HG03025 (cell line): Measurements from ENCODE around the gene SPRR2B.
"Not testable (repeated sequence)": the region's sequence is repeated elsewhere in the genome, so short reads cannot be mapped to it uniquely, and the experiment has no call there.

Experiments
- ATAC-seq: cut with Tn5 transposase; IDR thresholded peaks from one replicate; pipeline ENCODE4 v1.9.1; 2021; ENCODE audit warnings: mild to moderate bottlenecking, moderate library complexity; ENCODE audit not compliant: unreplicated experiment, low FRiP score

SPRR2B gene

DNA sequence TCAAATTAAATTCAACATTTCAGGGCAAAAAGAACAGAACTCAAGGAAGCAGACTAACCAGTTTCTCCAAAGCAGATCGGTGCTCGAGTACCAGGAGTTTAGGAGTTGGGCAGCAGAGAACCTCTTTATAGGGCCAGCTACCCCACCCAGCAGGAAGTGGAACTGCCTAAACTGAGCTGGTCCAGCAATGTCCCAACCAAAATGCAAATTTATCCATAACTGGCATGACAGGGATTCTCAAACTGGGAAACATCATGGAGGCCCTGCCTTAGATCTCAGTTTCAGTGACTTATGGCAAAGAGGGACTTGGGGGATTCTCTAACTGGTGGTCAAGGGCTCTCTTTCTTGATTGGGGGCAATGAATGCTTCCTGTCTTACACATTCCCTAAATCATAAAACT lies at the start of gene SPRR2B:
Gene SPRR2B, minus strand, starts transcription at position 101 of the 400 bp plus-strand sequence. CDS start 772 bp downstream, outside the sequence.
- ATAC-seq: no peak

DNA sequence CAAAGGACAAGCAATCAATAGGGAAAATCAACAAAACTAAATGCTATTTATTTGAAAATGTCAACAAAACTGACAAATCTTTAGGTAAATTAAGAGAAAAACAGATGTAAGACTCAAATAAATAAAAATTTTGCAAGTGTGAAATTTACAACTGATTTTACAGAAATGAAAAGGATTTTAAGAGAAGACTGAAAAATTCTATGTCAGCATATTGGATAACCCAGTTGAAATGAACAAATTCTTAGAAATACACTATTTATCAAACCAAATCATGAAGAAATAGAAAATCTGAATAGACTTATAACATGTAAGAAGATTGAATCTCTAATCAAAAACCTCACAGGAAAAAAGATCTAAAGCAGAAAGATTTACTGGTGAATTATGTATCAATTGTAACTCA lies 49.5 kb upstream of the SPRR2B start:
- ATAC-seq: no peak

DNA sequence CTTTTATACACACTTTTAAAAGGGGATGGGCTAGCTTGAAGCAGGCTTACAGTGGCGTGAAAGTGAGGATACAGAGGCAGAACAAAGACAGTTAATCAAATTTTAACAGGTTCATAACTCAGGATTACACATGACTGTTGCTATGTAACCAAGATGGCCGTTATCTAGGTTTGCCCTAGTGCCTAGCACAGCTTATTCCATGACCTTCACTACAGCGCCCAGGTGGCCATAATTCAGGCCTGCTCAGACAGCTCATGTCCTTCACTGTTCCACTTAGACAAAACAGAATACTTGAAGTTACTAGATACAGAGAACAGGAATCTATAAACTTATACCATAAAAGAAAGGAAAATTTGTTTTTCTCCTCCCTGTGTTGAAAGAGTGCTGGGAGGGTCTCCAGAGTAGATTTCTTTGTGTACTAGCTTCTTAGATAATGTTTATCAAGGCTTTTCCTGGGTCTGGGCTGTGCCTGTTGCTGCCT lies 48.1 kb upstream of the SPRR2B start:
- ATAC-seq: no peak

DNA sequence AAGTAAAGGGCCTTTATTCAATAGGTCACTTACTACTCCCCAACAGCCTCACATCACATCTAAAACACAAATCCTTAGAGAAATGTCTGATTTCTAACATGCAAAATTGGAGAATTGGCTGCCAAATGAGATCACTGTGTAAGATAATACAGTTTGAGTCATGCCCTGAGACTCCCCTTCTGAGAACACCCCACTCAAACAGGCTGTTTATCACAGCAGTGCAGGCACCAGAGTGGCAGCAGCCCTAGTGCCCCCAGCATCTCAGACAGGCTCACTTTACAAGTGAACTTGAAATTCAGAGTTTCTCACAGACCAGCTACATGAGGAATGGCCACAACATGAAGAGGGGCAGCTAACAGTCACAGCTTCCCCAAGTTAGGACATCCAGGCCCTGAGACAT lies 43.9 kb upstream of the SPRR2B start:
- ATAC-seq: not testable (repeated sequence)

DNA sequence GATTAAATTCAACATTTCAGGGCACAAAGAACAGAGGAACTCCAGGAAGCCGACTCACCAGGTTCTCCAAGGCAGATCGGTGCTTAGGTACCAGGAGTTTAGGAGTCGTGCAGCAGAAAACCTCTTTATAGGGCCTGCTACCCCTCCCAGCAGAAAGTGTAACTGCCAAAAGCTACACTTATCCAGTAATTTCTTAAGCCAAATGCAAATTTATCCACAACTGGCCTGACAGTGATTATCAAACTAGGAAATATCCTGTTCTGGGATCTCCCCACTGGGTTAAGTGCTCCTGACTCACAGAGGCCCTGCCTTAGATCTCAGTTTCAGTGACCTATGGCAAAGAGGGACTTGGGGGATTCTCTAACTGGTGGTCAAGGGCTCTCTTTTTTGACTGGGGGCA lies 42.0 kb upstream of the SPRR2B start, which contains the start of gene SPRR2F:
Gene SPRR2F, minus strand, starts transcription at position 101 of the 400 bp plus-strand sequence. CDS start 783 bp downstream, outside the sequence.
- no peak for ATAC-seq

DNA sequence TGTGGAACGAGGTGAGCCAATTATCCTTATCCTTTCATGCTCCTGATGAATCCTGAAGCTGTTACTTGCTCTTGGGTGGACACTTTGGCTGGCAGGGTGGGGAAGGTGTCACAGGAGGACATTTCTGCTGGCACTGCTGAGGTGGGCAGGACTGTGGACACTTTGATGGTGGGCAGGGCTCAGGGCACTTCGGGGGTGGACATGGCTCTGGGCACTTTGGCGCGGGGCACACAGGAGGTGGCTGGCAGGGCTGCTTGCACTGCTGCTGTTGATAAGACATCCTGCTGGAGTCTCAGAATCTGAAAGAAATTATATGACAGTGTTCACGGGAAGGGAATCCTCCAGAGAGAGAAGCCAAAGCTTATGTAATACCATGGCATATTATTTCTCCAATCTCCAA lies 41.0 kb upstream of the SPRR2B start:
- ATAC-seq: not testable (repeated sequence)

DNA sequence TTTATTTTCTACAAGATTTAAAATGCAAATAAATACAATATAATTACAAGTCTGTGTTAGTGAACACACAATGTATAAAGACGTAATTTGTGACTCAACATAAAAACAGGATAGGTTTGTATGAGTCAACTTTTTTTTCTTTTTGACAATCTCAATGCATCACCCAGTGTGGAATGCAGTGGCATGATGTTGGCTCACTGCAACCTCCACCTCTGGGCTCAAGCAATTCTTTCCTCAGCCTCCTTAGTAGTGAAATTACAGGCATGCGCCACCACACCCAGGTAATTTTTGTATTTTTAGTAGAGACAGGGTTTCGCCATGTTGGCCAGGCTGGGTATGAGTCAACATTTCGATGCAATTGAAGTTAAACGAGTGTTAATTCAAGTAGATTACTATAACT lies 28.8 kb upstream of the SPRR2B start:
- ATAC-seq: no peak

DNA sequence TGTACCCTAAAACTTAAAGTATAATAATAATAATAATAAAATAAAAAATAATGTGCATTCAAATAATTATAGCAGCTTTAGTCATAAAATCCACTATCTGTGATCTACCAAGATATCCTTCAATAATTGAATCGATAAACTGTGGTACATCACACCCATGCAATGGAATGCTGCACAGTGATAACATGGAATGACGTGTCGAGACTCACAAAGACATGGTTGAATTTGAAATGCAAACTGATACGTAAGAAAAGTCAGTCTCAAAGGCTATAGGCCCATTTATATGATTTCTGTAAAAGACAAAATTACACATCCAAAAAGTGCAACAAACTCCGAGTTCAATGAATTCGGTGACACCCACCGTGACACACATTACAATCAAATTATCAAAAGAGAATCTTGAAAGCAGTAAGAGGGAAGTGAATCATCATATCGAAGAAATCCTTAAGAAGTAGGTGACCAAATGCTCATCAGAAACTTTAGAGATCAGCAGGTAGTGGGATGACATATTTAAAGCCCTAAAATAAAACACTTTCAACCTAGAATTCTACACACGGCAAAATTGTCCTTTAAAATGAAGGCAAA lies 28.1 kb upstream of the SPRR2B start:
- ATAC-seq: no peak

DNA sequence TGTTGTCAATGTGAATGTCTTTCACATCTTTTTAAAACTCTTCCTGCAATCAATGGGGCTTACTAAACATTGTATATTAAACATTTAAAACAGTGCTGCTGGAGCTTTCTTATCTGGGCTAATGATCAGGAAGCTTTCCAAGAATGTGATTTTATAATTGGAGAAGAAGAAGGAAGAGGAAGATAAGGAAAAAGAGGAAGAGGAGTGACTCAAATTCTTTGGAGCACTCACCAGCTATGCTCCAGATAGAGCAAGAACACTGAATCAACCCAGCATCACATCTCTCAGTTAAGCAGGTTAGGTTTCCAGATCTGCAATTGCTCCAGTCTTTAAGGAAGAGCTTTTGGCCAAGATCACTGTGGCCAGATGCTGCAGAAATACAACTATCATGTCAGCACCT lies 24.4 kb upstream of the SPRR2B start:
- no peak for ATAC-seq

DNA sequence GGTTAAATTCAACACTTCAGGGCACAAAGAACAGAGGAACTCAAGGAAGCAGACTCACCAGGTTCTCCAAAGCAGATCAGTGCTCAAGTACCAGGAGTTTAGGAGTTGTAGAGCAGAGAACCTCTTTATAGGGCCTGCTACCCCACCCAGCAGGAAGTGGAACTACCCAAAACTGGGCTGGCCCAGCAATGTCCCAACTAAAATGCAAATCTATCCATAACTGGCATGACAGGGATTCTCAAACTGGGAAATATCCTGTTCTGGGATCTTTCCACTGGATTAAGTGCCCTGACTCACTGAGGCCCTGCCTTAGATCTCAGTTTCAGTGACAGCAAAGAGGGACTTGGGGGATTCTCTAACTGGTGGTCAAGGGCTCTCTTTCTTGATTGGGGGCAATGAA lies 23.0 kb upstream of the SPRR2B start, which contains the start of gene SPRR2E:
Gene SPRR2E, minus strand, starts transcription at position 101 of the 400 bp plus-strand sequence. CDS start 775 bp downstream, outside the sequence.
- no peak for ATAC-seq

DNA sequence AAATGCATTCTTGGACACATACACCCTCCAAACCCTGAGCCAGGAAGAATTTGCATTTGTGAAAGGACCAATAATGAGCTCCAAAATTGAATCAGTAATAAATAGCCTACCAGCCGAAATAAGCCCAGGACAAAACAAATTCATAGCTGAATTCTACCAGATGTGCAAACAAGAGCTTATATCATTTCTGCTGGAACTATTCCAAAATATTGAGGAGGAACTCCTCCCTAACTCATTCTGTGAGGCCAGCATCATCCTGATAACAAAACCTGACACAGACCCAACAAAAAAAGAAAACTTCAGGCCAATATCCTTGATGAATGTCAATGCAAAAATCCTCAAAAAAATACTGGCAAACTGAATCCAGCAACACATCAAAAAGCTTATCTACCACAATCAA lies 16.2 kb upstream of the SPRR2B start:
- no peak for ATAC-seq

DNA sequence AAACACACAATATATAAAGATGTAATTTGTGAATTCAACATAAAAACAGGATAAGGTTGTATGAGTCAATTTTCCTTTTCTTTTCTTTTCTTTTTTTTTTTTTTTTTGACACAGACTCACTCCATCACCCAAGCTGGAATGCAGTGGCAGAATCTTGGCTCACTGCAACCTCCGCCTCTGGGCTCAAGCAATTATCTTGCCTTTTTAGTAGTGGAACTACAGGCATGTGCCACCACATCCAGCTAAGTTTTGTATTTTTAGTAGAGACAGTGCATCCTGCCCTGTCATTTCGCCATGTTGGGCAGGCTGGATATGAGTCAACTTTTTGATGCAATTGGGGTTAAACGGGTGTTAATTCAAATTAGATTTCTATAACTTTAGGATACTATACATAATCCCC lies 10.3 kb upstream of the SPRR2B start:
- no peak for ATAC-seq

DNA sequence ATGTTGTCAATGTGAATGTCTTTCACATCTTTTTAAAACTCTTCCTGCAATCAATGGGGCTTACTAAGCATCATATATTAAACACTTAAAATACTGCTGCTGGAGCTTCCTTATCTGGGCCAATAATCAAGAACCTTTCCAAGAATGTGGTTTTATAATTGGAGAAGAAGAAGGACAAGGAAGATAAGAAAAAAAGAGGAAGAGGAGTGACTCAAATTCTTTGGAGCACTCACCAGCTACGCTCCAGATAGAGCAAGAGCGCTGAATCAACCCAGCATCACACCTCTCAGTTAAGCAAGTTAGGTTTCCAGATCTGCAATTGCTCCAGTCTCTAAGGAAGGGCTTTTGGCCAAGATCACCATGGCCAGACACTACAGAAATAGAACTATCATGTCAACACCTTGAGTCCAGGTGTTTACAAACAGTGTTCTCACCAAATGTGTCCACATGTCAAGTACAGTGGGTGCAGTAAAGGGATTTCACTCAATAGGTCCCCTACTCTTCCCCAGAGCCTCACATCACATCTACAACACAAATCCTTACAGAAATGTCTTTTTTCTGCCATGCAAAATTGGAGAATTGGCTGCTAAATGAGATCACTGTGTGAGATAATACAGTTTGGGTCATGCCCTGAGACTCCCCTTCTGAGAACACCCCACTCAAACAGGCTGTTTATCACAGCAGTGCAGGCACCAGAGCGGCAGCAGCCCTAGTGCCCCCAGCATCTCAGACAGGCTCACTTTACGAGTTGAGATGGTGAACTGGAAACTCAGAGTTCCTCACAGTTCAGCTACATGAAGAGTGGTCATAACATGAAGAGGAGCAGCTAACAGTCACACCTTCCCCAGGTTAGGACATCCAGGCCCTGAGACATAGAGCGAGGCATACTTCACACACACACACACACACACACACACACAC lies 1.7 kb upstream of the SPRR2B start:
- ATAC-seq: no peak

DNA sequence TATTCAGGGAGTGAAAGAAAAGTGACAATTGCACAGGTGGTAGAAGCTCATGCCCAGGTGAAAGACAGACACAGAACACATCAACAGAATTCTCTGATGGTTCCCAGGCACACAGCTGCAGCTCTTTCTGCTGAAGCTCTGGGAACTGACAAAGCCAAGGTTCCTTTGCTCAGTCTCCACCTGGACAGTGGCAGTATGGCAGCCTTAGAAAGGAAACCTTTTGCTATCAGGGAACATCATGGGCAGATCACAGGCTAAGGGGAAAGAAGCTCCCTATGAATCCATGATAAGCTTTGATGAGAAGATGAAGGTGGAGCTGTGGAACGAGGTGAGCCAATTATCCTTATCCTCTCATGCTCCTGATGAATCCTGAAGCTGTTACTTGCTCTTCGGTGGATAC lies 1.2 kb downstream of the SPRR2B start:
- ATAC-seq: no peak

DNA sequence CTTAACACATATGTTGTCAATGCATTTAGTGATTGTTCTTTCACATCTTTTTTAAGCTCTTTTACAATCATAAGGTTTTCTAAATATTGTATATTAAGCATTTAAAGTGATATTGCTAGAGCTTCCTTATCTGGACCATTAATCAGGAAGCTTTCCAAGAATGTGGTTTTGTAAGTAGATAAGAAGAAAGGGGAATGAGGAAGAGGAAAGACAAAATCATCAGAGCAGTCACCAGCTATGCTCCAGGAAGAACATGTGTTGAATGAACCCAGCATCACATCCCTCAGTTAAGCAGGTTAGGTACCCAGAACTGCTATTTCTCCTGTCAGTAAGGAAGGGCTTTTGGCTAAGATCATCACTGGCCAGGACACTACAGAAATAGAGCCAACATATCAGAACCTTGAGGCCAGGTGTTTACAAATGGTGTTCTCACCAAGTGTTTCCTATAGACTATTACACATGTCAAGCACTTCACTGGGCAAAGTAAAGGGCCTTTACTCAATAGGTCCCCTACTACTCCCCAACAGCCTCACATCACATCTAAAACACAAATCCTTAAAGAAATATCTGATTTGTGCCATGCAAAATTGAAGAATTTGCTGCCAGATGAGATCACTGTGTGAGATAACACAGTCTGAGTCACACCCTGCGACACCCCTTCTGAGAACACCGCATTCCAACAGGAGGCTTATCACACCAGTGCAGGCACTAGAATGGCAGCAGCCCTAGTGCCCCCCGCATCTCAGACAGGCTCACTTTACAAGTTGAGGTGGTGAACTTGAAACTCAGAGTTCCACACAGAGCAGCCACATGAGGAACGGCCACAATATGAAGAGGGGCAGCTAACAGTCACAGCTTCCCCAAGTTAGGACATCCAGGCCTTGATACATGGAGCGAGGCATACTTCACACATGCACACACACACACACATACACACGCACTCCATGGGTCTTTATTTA lies 12.3 kb downstream of the SPRR2B start:
- no peak for ATAC-seq

DNA sequence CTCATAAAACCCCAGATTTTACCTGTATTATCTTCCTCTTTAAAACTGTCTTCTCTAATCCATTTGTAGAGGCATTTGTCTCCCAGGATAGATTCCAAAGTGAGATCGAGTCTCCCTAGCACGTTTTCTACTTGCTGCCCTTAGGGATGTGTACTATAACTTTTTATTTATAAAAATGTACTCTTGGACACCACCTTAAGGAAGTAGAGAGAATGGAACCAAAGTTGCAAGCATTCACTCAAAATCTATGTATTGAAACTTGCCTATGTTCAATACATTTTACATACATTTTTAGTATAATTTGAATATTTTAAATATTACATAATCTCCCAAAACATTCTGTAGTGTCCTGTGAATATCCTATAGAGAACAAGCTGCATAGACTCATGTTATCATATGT lies 13.3 kb downstream of the SPRR2B start:
- ATAC-seq: no peak

DNA sequence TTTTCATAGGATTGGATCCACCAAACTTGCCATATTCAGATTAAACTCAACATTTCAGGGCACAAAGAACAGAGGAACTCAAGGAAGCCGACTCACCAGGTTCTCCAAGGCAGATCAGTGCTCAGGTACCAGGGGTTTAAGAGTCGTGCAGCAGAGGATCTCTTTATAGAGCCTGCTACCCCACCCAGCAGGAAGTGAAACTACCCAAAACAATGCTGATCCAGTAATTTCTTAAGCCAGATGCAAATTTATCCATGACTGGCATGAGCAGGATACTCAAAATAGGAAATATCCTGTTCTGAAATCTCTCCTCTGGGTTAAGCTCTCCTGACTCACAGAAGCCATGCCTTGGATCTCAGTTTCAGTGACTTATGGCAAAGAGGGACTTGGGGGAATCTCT lies 14.0 kb downstream of the SPRR2B start, which contains the start of gene SPRR2A:
Gene SPRR2A, minus strand, starts transcription at position 138 of the 400 bp plus-strand sequence. CDS start 777 bp downstream, outside the sequence.
- ATAC-seq: no peak

DNA sequence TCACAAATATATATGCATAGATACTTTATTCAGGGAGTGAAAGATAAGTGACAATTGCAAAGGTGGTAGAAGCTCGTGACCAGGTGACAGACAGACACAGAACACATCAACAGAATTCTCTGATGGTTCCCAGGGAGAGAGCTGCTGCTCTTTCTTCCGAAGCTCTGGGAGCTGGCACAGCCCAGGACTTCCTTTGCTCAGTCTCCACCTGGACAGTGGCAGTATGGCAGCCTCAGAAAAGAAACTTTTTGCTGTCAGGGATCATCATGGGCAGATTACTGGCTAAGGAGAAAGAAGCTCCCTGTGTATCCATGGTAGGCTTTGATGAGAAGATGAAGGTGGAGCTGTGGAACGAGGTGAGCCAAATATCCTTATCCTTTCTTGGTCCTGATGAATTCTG lies 15.3 kb downstream of the SPRR2B start:
- not testable (repeated sequence) for ATAC-seq

DNA sequence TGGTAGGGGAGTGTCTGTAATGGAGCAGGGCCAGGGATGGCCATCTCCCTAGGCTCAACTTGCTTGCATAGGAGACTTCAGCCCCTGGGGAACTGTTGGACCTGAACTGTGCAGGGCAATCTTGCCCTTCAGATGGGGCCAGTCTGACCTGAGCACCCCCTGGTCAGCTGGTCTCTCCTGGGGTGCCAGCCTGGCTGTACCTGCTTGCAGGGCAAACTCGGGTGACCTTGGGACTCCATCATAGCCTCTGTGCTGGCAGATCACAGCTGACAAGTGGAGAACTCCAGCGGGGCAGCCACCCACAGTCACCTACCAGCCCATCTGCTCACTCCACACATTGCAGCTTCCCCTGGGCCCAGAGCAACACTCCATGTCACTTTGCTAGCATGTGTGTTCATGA lies 22.2 kb downstream of the SPRR2B start:
- no peak for ATAC-seq

DNA sequence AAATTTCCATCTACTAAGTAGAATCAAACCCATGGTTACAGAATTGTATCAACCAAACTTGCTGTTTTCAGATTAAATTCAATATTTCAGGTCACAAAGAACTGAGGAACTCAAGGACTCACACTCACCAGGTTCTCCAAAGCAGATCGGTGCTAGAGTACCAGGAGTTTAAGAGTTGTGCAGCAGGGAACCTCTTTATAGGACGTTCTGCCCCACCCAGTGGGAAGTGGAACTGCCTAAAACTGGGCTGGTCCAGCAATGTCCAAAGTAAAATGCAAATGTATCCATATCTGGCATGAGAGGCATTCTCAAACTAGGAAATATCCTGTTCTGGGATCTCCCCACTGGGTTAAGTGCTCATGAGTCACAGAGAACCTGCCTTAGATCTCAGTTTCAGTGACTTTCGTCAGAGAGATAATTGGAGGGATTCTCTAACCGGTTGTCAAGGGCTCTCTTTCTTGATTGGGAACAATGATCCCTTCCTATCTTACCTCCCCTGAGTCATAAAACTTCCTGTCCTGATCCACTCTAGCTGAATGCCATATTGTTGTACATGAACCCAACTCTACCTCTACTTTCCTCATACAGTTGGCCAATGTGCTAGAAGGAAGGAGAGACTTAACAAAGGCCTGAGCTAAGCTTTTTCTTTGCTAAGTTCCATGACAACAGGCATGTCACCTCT lies 30.3 kb downstream of the SPRR2B start, which contains the start of gene SPRR2D:
Gene SPRR2D, minus strand, starts transcription at position 171 of the 682 bp plus-strand sequence. CDS start 774 bp downstream, outside the sequence.
- no peak for ATAC-seq
